HTERT RPE-1 (cell line): ENCODE data around the gene POFUT2.

ENCODE experiments used
- in situ Hi-C: fragments of 300-500 bp; cut with MboI; formaldehyde crosslinking; loops from 4 replicates; pipeline ENCODE4 v1.14.3; 2020; ENCODE audit warnings: low sequenced_read_pairs

Gene POFUT2

DNA sequence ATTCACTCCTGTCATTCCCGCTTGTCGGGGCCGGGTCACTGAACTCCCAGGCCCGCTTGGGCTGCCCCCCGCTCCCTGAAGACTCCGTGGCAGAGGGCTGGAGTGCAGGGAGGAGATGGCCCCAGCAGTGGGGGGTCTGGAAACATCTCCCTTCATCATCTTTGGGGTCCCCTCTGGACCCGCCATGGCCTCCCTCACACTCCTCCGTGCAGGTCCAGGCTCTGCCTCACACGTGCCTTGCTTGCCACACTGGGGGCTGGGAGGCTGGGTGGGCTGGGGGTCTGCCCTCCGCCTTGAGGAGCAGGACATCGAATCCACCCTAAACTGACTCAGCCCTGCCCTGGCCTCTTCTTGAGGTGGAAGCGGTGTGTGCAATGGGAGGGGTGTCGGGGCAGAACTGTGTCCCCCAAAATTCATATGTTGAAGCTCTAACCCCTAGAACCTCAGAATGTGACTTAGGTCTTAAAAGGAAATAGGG lies 35.2 kb downstream of the POFUT2 start:
- in situ Hi-C loops, result no loop called here

DNA sequence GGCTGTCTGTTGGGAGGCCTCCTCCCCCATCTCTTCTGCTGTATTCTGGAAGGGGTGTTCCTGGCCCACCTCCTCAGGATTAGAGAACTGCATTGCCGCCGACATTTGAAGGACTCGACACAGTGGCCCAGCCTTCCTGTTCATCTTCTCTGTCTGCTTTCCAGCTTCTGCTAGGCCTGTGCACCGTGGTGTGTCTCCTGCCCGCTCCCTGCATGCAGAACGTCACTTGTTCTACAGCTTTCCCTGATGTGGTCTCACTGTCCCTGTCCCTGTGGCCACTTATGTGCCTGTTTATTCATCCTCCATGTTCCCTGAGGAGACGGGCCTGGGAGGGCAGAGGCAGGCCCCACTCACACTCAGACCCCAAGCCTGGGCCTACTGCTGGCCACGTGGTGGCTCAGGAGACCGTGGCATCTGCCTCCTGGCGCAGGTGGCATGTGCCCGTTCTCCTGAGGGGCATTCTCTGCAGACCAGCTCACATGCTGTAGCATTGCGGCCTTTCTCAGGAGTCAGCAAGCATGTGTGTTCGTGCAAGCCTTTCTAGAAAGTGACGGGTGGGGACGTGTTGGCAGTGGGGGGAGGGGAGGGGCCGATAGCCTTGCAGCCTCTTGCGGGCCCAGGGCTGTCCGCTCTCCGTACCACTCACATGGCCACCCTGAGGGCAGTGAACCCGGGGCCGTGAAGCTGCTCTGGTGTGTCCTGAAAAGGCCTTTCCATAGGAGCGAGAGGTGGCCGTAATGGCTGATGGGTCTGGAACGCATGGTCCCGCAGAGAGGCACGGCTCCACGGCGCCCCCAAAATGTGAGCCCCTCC lies 35.9 kb downstream of the POFUT2 start:
- in situ Hi-C loops, result no loop called here

DNA sequence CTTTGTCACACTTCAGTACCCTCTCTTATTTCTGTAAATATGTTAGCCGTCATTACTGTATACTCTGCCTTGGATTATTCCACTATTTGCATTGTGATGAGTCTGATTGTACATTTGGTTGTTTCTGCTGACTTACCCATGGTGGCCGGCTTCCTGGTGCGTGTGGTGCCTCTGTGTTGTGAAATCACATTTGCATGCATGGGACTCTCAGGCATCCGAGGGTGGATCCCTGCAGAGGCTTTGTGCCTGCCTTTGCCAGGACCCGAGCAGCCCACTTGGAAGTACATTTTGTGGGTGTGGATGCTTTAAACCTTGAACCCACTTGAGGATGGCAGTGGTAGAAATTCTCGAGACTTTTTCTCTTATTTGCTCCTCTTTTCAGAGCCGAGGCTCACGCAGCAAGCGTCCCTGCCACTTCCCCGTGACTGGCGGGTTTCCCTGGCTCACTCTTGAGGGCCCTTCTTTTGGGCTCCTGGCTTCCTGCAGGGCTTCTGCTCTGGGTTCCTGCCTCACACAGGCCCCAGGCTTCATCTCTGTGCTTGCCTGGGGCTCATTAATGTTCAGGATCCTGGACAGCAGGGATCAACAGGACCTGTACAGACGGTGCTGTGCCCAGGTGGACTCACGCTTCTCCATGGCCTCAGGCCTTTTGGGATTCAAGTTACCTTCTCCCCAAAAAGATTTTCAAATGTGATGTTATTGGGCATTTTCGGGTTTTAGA lies 36.6 kb downstream of the POFUT2 start:
- in situ Hi-C loops, result no loop called here

DNA sequence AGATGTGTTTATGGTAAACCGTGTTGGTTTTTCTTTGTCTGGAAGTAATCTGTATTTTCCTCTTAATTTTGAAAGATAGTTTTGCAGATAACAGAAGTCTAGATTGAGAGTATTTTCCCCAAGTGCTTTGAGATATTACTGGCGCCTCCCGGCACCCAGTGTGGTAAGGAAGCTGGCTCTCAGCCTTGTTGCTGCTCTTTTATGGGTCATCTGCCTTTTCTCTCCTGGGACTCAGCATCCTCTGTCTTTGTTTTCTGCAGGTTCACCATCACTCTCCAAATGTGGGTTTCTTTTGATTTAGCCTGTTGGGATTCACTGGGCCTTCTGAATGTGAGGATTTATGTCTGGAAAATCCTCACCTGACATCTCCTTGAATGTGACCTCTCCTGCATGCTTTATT lies 37.4 kb downstream of the POFUT2 start:
- in situ Hi-C loops, result no loop called here

DNA sequence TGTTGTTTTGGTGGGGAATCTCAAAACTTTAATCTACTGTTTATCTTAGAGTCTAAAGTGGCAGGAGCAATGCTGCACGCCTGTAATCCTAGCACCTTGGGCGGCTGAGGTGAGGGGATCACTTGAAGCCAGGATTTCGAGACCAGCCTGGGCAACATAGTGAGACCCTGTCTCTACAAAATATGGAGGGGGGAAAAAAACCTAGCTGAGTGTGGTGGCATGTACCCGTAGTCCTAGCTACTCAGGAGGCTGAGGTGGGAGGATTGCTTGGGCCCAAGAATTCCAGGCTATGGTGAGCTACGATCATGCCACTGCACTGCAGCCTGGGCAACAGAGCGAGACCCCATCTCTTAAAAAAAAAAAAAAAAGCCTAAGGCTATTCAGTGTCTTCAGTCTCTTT lies 38.1 kb downstream of the POFUT2 start:
- in situ Hi-C loops, result no loop called here

DNA sequence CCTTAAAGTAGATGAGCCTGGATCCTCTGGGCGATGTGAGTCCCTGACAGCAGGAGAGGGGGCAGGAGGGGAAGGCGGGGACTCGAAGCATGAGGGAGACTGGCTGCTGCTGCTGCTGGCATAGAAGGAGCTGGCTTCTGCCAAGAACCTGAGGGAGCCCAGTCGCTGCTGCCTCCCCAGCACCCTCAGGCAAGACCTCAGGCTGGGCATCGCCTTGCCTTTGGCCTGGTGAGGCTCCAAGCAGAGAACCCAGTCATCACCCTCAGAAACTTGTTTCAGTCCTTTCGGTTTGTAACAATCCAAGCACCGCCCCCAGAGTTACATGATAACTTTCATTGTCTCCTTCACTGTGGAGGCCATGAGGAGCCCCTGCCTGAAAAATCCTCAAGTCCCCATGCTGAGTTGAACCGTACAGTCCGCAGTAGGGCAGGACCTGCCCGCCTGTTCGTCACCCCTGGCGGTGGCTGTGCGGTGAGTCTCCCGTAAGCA lies 38.8 kb downstream of the POFUT2 start:
- in situ Hi-C loops, result no loop called here

DNA sequence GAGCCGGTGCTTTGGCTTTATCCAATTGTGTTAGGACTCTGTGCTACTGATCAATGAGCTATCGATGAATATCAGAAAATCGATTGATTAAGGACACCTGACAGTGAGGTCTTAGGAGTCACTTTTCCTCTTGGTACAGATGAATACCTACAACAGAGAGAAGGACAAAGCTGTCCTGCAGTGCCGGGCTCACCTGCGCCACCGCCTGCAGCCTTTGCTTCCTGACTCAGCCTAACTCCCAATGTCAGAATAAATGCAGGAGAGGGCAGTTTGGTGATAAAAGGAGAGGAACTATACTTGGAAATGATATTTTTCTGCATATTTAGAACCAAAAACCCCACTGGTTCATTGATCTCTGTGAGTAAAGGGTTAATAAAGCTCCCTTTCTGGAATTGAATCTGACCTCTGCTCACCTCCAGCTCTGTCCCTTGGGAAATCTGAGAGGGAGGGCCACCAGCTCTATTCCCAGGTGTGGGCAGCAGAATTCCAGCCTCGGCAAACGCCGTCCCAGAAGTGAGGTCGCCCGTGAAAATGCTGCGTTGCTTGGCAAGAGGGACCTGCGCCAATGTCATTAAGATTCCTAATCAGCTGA lies 39.3 kb downstream of the POFUT2 start:
- in situ Hi-C loops, result no loop called here

DNA sequence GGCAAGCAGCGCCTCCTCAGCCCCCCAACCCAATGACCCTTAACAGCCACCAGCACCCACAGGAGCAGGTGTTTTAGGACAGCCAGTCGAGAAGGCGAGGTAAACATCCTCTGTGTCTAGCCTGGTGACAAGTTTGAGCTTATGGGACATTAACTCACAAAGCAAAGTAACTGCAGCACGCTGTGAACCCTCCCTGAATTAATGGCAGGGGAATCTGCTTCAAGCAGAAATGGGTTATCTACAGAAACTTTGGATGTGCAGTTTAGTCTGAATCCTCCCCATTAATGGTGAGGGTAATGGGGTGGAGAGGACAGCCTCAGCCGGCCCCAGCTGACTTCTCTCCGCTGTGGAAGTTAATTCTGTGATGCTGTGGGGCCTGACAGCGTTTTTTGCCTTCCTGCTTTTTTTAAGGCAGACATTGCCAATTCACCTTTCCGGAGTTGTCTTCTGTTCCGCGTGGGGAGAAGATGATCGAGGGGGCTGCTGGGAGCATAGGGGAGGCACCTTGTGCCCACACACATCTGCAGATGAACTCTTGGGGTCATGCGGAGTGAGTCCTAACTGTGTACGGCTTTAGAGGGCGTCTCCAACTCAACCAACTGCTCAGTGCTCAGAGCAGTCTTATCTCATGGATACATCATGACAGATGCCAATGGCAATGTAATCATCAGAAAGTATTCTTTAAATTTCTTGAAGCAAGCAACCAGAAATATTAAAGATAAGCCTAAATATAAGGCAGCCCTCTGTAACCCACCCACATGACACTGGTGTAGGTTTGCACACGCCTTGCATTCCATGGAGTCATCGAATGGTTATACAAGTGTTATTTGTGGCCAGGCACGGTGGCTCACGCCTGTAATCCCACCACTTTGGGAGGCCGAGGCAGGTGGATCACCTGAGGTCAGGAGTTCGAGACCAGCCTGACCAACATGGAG lies 41.0 kb downstream of the POFUT2 start:
- in situ Hi-C loops, result no loop called here

DNA sequence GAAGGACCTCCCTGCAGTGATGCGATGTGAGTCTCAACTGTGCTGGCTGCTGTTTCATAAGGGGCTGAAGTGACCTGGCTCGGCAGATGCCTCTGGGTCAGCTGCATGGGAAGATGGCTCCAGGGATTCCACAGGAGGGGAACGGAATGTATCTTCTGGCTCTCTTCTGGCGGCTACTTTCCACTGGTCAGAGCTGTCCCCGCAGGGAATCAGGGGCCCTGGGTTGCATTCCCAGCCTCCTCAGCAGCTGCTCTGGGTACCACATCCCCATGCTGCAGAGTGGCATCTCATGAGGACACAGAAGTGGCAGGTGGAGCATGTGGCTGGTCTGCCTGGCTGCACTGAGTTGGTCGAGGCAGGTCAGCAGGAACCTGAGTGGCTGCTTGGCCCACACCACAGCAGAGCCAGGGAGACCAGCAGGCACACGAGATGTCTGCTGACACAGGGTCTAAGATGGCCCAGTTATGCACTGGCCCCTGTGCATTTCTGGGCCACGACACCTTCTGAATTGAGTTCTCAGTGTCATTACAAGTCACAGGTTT lies 42.8 kb downstream of the POFUT2 start:
- in situ Hi-C loops, result no loop called here

DNA sequence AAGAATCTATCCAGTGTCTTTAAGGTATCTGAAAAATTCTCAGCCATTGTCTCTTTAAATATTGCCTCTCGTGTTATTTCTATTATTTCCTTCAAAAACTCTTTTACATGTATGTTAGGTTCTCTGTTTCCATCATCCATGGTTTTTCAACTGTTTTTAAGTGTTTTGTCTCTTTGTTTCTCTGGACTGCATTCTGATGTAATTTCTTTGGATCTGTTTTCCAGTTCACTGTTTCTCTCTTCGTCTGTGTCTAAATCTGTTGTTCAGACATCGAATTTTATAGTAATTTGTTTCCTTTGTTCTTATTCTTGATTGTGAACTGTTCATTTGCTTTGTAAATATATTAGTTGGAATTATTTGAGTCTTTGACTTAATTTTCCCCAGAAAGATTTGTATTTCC lies 44.1 kb downstream of the POFUT2 start:
- in situ Hi-C loops, result no loop called here

DNA sequence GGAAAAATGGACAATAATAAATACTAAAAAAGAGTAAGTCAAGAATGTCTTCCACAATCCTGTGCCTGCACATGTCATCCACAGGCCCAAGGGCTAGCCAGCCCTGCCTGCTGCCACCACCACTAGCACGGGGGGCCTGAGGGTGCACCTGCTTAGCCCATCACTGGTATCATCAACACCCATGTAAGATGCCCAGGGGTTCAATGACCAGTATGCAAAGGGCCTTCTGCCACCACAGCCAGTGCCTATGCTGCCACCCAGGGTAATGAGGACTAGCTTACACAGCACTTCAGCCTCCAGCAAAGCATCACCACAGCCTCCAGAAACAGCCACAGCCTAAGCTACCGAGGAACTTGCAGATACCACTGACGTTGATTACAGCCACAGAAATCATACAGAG lies 46.3 kb downstream of the POFUT2 start:
- in situ Hi-C loops, result no loop called here

DNA sequence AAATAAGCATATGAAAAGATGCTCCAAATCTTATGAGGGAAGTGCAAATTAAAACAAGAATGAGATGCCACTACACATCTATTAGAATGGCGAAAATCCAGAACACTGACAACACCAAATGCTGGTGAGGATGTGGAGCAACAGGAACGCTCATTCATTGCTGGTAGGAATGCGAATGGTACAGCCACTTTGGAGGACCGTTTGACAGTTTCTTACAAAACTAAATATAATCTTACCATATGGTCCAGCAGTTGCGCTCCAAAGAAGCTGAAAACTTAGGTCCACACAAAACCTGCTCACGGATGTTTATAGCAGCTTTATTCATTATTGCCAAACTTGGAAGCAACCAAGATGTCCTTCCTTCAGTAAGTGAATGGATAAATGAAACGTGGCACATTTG lies 50.3 kb downstream of the POFUT2 start:
- in situ Hi-C loops, result no loop called here

DNA sequence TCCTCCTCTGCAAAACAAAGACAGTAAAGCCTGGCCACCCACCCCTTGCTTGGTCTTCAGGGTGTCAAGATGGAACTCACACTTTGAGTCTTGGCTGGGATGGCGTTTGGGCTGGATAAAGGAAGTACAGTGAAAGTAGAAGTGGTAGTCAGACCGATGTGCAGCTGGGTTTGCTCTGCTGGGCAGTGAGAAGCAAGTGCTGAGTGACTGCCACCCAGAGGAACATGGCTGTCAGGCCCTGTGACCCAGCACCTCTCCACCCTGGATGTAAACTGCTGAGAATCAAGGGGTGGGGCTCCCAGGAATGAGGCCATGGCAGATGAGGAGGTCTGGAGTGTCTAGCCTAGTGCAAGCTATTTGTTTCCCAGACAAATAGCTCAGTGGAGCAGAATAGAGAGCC lies 51.2 kb downstream of the POFUT2 start:
- in situ Hi-C loops, result no loop called here

DNA sequence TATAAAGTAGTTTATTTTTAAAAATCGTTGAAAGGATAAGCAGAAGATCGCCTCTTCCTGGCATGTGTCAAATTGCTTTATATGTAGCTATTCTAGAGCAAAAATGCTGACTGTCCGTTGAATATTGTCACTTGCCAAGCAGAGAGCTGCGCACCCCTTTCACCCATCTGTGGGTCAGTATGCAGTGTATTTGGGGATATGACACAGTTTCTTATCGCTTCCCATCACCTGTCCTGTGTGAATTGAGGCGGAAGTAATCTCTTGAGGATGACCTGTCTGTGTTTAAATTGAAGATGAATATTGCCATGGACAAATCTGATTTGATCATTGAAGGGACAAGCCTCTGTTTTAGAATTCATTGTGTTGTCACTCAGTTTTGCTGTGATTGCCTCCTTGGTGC lies 52.2 kb downstream of the POFUT2 start:
- in situ Hi-C loops, result no loop called here

DNA sequence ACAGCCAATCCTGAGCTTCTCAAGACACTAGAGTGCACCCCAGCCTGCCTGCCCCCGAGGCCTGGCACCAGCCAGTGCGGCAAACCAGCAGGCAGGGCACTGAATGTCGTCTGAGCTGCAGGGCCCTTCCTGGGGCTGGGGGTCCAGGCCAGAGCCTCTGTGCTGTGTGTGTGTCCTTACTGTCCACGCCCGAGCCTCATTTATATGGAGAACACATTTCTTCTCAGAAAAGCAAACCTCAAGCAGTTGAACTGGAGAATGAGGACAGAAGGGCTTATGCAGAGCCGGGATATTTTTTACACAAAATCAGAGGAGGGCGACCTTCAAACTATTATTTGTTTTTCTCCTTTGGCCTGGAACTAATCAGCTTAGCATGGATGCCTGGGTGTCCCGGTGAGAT lies 52.7 kb downstream of the POFUT2 start:
- in situ Hi-C loops, result no loop called here

DNA sequence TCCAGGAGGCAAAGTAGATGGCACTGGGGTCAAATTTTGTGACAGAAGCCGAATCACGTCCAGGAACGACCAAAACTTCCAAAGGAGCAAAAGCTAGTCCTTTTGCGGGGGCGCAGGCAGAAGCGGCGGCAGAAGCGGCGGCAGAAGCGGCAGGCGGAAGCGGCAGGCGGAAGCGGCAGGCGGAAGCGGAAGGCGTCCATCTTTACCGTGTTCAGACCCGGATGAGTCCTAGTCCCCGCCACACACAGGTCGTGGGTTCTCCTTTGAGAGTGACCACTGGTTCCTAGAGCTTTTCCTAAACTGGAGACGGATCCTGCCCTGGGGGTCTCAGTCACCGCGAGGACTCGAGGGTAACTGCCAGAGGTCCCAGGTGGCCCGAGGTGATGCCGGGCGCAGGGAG lies 53.6 kb downstream of the POFUT2 start:
- in situ Hi-C loops, result no loop called here

DNA sequence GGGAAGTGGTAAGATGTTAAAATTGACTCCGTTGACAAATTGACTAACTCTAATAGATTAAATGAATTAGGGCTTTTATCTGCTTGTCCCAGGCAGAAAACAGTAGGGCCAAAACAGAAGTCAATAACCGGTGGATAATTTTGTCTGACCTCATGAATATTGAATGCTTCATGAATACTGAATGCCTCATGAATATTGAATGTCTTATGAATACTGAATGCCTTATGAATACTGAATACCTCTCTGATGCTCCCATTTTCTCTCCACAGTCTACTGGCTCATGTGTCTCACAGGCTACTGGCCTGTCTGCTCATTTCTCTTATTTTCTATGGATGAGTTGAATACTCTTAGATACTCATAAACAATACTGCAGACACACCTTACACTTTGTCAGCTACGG lies 56.0 kb downstream of the POFUT2 start:
- in situ Hi-C loops, result no loop called here

DNA sequence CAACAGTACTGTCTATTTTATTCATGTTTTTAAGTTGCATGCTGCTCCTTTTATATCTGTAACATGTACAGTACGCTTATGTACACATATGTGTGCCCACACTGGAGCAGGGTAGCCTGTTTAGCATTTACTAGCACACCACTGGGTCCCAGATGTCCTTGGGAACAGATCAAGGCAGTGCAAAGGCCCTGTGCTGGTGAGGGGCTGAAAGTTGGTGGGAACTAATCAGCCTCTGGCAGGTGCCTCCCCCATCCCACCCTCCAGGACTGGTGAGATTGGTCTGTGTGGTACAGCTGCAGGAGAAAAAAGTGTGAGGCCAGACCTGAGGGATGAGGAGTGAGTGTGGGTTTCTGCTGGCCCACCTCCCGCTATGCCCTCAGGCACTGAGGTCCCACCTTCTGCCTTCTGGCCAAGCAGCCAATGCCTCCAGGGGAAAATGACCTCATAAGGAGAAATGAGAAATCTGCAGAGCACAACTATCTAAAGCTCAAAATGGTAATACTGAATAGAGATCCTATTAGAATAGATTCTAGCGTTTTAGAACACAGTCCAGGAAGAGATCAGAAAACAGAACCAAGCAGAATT lies 58.9 kb downstream of the POFUT2 start:
- in situ Hi-C loops, result no loop called here

DNA sequence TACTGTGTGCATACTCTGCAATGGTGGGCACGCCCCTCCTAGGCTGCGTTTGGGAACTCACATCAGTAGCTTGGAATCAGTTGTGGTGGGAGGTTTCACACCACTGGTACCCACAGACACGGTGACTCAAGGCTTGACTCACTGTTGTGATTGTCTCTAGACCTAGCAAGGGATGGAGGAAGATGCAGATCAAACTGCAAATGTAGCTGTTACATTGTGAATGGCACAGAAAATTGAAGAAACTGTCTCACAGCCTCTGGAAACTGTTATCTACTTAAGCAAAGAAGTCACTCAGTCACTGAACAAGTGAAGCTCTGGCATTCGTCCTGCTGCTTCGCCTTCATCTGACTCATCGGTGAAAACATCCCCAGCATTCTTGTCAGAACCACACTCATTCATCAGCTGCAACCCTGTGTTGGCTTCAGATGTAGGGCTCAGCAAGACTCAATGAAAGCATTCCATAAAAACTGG lies 59.5 kb downstream of the POFUT2 start:
- in situ Hi-C loops, result no loop called here

DNA sequence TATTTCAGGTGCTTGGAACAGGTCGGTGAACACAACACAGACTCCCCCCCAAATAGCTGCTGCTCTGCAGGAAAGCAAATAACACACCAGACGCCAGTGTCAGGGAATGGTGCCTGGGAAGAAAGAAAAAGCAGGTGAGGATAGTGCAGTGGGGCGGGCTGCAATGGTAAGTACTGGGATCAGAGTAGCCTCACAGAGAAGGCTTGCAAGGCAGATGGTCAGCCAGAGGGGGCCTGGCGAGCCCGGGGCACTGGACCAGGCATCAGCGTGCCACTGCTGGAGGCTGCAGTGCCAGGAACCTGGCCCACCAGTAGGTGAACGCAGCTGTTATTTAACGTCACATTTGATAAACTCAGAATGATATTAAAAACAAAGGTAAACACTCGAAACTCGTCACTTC lies 60.0 kb downstream of the POFUT2 start:
- in situ Hi-C loops, result no loop called here
